GM12892 (cell line): ENCODE data around the gene PCNX2.

Experiments
- POLR2A ChIP-seq: IDR thresholded peaks from 2 replicates; pipeline ENCODE4 v1.6.1; 2011; ENCODE audit warnings: low read depth, low read length, control low read depth
- POLR2AphosphoS5 ChIP-seq: IDR thresholded peaks from 2 replicates; pipeline ENCODE4 v1.6.1; 2011; ENCODE audit warnings: low read depth, low read length, control low read depth
- TAF1 ChIP-seq: IDR thresholded peaks from 2 replicates; pipeline ENCODE4 v1.6.1; 2011; ENCODE audit warnings: low read depth, mild to moderate bottlenecking, control low read depth, low read length, borderline replicate concordance

GRCh38 chr1:233304489-233305102 is 9.1 kb upstream of the PCNX2 start:
- TF ChIP-seq POLR2AphosphoS5 (no peak), POLR2A (no peak), TAF1 (no peak)
